Activated T-cell treated with anti-CD3 and anti-CD28 coated beads for 24 hours (primary cell): ENCODE measurements around the gene TWIST2.

Experiments used
- DNase-seq: peaks from one replicate; pipeline ENCODE4 v3.0.0-alpha.2; 2020; ENCODE audit warnings: low read depth

Gene TWIST2

GRCh38 chr2:238939521-238940403 is 91.9 kb downstream of the TWIST2 start:
- DNase-seq: no peak

- no peak for DNase-seq
These were observed 92.9 kb downstream of the TWIST2 start for GRCh38 chr2:238940806-238941205.

- DNase-seq: no peak
These were observed 93.4 kb downstream of the TWIST2 start for GRCh38 chr2:238941262-238941792.

- no peak for DNase-seq
These were observed 94.3 kb downstream of the TWIST2 start for GRCh38 chr2:238942080-238942725.

GRCh38 chr2:238942726-238943300 is 94.9 kb downstream of the TWIST2 start:
- DNase-seq: no peak

GRCh38 chr2:238943338-238944067 is 95.6 kb downstream of the TWIST2 start:
- no peak for DNase-seq

- DNase-seq: no peak
These were observed 97.7 kb downstream of the TWIST2 start for GRCh38 chr2:238945433-238946150.

- no peak for DNase-seq
These were observed 98.7 kb downstream of the TWIST2 start for GRCh38 chr2:238946318-238947242.

- DNase-seq: no peak
These were observed 99.4 kb downstream of the TWIST2 start for GRCh38 chr2:238947243-238947760.

GRCh38 chr2:238947920-238948710 is 100.2 kb downstream of the TWIST2 start:
- no peak for DNase-seq

- DNase-seq: no peak
These were observed 101.1 kb downstream of the TWIST2 start for GRCh38 chr2:238948765-238949641.

GRCh38 chr2:238949710-238950345 is 101.9 kb downstream of the TWIST2 start:
- DNase-seq: no peak

GRCh38 chr2:238950551-238950950 is 102.7 kb downstream of the TWIST2 start:
- DNase-seq: no peak

GRCh38 chr2:238952261-238952919 is 104.5 kb downstream of the TWIST2 start:
- DNase-seq: no peak

GRCh38 chr2:238954841-238955591 is 107.1 kb downstream of the TWIST2 start:
- DNase-seq: no peak
